Activated gamma-delta T cell (primary cell): Measurements from ENCODE around the gene SLC29A3.

Experiments
- DNase-seq: peaks from one replicate; lab custom pipeline; 2025; lab: John Stamatoyannopoulos, UW

Gene SLC29A3

GRCh38 chr10:71321386-71321785 lies 2.3 kb downstream of the SLC29A3 start:
- no peak for DNase-seq

- DNase-seq = no peak
These were observed 4.3 kb downstream of the SLC29A3 start for GRCh38 chr10:71323407-71323806.

- DNase-seq = no peak
These were observed 5.7 kb downstream of the SLC29A3 start for GRCh38 chr10:71324743-71325142.

GRCh38 chr10:71325267-71325666 lies 6.2 kb downstream of the SLC29A3 start:
- no peak for DNase-seq

- no peak for DNase-seq
These were observed 7.4 kb downstream of the SLC29A3 start for GRCh38 chr10:71326464-71326881.

GRCh38 chr10:71330789-71331404 lies 11.8 kb downstream of the SLC29A3 start:
- DNase-seq = no peak

GRCh38 chr10:71331736-71332135 lies 12.7 kb downstream of the SLC29A3 start:
- no peak for DNase-seq

GRCh38 chr10:71332466-71332865 lies 13.4 kb downstream of the SLC29A3 start:
- DNase-seq = no peak

GRCh38 chr10:71333129-71333887 lies 14.2 kb downstream of the SLC29A3 start:
- DNase-seq = no peak

- DNase-seq = no peak
These were observed 15.2 kb downstream of the SLC29A3 start for GRCh38 chr10:71334221-71334791.

GRCh38 chr10:71335173-71335708 lies 16.2 kb downstream of the SLC29A3 start:
- no peak for DNase-seq

GRCh38 chr10:71336632-71337031 lies 17.6 kb downstream of the SLC29A3 start:
- DNase-seq = no peak

GRCh38 chr10:71337219-71337701 lies 18.2 kb downstream of the SLC29A3 start:
- no peak for DNase-seq

- DNase-seq = no peak
These were observed 19.9 kb downstream of the SLC29A3 start for GRCh38 chr10:71338728-71339495.

GRCh38 chr10:71339796-71340589 lies 20.9 kb downstream of the SLC29A3 start:
- no peak for DNase-seq

- DNase-seq = no peak
These were observed 23.7 kb downstream of the SLC29A3 start for GRCh38 chr10:71342573-71343391.

GRCh38 chr10:71343392-71343773 lies 24.3 kb downstream of the SLC29A3 start:
- DNase-seq = no peak

GRCh38 chr10:71344154-71344925 lies 25.3 kb downstream of the SLC29A3 start:
- no peak for DNase-seq

GRCh38 chr10:71344993-71345480 lies 26.0 kb downstream of the SLC29A3 start:
- DNase-seq = no peak
